Fibroblast of skin of right biceps (primary cell): ENCODE results near the gene RFXANK.
"Not testable (repeated sequence)": the region's sequence is repeated elsewhere in the genome, so short reads cannot be mapped to it uniquely, and the experiment has no call there.

Experiments
- DNase-seq: peaks from one replicate; pipeline ENCODE4 v3.0.0-alpha.2; 2013

Gene RFXANK

DNA sequence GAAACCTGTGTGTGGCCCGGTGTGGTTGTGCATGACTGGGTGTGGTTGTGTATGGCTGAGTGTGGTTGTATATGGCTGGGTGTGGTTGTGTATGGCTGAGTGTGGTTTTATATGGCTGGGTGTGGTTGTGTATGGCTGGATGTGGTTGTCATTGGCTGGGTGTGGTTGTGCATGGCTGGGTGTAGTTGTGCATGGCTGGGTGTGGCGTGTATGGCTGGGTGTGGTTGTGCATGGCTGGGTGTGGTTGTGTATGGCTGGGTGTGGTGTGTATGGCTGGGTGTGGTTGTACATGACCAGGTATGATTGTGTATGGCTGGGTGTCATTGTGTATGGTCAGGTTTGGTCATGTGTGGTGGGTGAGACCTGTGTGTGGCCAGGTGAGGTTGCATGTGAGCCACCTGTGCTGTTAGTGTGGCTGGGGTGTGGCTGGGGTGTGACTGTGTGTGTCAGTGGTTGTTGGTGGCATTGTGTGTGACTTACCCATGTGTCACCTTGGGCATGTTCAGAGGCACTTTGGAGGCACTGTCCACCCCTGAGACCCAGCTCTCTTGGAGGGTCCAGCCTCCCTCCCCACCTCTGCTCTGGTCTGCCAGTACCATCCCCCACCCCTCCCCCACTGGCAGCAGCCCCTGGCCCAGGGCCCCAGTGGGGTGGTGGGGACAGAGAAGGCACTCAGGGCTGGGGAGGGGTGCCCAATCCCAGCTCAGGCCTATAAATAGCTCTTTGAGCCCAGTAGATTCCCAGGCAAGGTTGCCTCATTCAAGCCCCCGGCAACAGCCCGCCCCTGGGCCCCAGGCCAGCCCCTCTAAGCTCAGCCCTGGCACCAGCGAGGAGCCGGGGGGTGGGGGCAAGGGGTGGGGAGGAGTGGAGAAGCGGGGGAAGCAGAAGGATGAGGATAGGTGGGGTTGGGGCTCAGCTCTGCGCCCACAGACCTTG is 15.8 kb downstream of the RFXANK start:
- DNase-seq = no peak

DNA sequence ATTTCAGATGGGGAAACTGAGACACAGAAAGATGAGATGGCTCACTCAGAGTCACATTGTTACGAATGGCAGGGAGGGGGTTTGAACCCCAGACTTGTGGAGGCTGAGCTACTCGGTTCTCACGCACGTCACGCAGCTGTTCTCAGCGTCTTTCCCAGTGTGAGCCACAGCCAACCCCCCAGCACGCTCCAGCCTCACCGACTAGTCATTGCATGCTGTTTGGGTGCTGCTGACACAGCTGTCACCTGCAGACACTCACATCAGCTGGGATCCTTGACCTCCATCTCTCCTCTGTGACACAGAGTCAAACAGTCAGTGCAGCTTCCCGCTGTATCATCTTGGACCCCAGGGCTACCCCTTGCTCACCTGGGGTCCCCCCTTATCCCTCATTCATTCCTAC is 17.3 kb downstream of the RFXANK start:
- no peak for DNase-seq

DNA sequence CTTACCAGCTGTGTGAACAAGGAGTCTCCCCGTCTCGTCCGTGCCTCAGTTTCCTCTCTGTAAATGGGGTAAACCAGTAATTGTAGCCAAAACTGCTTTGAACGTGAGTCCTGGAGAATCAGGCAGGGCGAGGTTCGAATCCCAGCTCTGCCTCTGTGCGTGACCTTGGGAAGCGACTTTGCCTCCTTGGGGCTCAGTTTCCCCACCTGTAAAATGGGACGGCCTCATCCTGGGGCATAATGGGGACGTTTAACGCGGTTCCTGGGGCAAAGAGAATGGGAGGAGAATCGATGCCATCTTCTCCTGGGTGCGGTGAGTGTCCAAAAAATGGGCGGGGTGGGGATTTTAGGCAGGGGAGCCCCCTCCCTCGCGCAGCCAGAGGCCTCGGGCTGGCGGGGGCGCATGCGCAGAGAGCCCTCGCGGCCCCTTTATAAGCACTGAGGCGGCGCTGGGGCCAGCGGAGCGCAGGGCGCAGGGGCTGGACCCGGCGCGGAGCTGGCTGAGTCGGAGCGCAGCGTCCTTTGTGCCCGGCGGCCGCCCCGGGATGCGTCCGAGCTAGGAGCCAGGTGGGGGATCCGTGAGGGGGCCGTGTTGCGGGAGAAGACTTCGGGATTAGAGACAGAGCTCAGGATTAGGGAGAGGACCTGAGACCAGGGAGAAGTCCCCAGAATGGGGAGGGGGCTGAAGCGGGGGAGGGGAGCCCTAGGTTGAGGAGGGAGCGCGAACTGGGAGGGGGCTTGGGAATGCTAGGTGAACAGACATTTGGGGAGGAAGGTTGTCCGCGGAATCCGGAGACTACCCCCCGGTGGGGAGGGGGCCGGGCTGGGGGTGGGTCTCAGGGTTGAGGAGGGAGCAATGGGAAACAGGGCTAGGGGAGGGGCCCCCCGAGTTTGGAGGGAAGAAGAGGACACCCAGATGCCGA is 19.7 kb downstream of the RFXANK start, which contains the start of gene NCAN:
NCAN (plus strand) TSS at position 460 of the 922 bp plus-strand sequence. CDS start 4,996 bp downstream, outside the sequence.
- no peak for DNase-seq

DNA sequence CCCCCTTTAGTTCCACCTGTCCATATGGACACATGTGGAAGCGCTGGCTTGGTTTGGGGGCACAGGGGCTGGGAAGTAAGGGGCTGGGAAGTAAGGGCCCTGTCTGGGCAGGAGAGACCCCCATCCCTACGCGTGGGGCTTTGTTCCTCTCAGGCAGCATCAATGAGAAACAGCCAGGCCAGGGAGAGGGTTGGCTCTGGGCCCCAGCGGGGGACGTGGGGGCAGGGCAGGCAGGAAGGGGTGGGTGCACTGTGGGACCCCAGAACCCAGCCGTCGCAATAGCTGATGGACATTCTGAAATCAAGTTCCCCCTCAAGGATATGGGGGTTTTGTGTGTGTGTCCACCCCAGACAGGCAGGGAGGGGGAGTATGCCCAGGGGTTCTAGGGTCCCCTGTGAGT is 20.9 kb downstream of the RFXANK start:
- no peak for DNase-seq

DNA sequence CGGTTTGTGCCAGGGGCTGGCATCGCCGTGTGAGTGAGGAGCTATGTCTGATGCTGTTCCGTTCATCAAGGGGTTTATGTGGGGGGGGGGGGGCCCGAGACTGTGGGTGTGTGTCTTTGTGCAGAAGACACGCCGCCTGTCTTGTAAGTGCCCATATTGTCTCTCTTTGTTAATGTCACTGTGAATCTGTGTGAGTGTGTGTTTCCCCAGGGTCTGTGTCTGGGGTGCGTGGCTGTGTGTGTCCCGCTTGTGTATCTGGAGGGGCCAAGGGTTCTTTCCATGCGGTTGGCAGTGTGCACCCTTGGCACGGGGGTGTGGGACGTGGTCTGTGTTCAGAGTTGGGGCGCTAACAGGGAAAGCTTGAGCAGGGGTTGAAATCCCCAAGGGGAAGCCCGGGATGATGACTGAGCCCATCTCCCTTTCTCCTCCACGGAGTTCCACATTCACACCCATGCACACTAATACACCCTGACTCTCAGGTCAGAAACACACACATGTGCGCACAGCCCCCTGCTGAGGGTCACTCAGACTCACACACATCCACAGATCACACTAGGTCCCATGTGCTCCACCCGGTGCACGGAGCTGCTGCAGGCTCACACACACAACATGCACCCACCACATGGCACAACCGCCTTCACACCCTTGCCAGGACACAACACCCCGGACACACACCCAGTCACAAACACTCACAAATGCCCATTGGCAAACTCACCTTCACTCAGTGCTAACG is 21.5 kb downstream of the RFXANK start:
- no peak for DNase-seq

DNA sequence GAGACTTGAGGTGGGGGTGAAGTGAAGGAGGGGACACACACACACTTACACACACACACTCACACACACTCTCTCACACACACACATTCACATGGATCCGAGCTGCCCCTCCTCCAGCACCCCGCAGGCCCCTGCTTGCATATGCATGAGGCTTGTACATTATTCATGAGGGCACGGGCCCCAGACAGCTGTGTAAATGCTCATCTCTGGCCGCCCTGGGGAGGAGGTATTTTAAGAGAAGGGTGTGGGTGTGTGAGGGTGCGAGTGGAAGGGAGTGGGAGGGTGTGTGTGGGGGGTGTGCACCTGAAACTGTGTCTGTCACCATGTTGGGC is 22.1 kb downstream of the RFXANK start:
- DNase-seq = no peak

DNA sequence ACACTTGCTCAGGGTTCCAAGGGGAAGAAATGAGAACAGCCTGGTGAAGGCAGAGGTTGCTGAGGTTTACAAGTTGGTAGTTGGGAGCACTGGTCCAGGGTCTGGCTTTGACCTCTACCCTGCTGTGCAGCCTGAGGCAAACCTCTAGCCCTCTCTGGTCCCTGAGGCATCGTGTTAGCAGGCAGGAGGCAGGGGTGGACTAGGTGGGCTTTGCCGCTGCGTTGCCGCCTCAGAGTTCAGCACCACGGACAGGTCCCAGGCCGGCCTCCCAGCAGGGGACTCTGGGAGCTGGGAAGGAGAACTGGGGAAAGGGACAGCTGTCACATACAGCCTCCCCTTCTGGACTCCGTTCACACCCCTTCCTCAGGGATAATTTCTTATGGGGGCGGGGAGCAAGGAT is 22.8 kb downstream of the RFXANK start:
- peak; percentile 44 for DNase-seq

DNA sequence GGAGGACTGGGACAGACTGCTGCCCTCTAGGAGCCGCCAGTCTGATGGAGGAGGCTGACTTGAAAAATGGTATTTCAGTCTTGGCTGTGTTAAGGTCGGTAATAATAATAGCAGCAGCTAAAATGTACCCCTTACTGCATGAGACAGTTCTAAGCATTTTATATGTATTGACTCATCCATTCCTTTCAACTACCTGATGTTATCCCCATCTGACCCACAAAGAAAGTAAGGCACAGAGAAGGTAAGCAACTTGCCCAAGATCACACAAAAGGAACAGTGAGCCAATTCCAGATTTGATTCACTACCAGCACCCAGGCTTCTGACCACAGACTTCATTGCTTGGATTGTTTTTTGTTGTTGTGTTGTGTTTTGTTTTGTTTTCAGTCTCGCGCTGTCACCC is 23.7 kb downstream of the RFXANK start:
- no peak for DNase-seq

DNA sequence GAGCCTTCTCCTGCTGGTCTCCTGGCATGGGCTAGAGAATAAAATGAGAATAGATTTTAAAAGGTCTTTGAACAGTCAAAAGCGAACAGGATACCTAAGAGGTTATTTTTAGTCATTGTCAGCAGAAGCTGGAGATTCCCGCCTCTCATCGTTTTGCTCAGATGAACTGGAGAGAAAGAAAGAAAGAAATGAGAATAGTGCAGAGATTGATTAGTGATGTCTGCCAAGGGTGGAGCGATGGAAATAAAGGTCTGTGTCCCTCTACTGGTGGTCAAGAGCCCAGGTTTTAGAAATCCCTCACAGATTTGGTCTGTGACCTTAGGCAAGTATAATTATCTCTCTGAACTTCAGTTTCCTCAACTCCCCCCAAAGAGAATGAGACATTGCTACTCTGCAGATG is 25.0 kb downstream of the RFXANK start:
- DNase-seq = peak; percentile 22

DNA sequence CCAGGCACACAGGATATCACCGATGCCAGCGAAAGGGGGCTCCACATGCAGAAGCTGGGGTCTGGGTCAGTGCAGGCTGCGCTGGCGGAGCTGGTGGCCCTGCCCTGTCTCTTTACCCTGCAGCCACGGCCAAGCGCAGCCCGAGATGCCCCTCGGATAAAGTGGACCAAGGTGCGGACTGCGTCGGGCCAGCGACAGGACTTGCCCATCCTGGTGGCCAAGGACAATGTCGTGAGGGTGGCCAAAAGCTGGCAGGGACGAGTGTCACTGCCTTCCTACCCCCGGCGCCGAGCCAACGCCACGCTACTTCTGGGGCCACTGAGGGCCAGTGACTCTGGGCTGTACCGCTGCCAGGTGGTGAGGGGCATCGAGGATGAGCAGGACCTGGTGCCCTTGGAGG is 26.9 kb downstream of the RFXANK start:
- no peak for DNase-seq

DNA sequence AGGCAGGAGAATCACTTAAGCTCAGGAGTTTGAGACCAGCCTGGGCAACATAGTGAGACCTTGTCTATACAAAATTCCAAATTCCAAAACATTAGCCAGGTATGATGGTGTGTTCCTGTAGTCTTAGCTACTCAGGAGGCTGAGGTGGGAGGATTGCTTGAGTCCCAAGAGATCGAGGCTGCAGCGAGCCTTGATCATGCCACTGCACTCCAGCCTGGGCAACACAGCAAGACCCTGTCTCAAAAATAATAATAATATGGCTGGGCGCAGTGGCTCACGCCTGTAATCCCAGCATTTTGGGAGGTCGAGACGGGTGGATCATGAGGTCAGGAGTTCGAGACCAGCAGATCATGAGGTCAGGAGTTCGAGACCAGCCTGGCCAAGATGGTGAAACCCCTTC is 28.9 kb downstream of the RFXANK start:
- not testable (repeated sequence) for DNase-seq

DNA sequence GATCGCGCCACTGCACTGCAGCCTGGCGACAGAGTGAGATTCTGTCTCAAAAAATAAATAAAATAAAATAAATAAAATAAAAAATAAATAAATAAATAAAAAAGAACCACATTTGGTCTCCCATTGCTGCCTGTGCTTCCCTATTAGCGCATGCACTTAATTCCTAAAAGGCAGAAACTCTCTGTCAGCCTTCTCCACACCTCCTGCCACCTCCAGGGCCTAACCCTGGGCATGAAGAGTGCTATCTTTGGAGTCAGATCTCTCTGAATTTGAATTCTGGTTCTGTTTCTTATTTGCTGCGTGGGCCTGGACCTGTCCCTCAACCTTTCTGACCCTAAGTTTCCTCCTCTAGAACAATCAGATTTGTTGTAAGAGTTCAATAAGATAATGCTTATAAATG is 31.0 kb downstream of the RFXANK start:
- no peak for DNase-seq

DNA sequence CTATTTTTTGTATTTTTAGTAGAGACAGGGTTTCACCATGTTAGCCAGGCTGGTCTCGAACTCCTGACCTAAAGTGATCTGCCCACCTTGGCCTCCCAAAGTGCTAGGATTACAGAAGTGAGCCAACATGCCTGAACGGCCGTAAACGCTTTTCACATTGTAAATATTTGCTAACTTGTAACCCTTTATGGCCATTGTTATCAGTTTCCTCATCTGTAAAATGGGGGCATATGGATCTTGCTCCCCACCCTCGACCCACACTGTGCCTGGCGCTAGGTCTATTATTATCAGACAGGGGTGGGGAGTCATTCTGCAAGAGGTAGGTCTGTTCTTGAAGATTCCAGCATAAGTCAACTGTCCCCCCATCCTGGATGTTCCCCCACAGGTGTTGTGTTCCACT is 31.6 kb downstream of the RFXANK start:
- no peak for DNase-seq

DNA sequence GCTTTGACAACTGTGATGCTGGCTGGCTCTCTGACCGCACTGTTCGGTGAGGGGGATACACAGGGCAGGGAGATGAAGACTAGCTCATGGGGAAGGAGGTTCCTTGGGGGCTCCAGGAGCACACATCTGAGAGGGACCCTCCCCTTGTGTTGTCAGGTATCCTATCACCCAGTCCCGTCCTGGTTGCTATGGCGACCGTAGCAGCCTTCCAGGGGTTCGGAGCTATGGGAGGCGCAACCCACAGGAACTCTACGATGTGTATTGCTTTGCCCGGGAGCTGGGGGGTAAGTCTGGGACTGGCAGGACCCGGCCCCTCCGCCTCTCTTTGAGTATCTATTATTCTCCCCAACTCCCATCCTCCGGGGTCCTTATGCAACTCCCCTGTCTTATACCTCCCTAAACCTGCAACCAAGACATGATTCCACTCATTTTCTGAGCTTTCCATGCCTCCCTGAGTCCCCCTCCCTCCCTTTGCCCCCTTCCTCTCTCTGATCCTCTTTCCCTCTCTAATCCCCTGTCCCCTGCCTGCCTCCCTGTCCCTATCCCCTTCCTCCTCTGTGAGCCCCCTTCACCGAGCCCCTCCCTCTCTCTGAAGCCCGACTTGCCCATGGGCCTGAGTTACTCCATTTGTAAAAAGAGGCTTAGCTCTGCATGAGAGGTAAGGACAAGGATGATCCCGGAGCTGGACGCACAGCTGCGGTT is 32.2 kb downstream of the RFXANK start:
- no peak for DNase-seq

DNA sequence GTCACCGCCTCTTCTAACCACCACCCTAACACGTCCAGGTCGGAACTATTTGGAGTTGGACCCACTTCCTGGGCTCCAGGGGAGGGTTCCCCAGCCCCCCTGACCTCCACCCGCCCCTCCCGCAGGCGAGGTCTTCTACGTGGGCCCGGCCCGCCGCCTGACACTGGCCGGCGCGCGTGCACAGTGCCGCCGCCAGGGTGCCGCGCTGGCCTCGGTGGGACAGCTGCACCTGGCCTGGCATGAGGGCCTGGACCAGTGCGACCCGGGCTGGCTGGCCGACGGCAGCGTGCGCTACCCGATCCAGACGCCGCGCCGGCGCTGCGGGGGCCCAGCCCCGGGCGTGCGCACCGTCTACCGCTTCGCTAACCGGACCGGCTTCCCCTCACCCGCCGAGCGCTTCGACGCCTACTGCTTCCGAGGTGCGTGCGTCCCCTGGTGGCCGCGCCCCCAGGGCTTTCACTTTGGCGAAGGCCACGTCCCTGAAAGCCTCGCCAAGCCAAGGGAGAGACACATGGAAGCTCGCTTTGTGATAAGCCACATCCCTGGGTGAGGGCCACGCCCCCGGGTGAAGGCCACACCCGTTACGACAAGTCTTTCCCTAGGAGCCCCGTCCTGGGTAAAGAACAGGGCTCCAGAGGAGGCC is 32.9 kb downstream of the RFXANK start:
- peak; percentile 63 for DNase-seq

DNA sequence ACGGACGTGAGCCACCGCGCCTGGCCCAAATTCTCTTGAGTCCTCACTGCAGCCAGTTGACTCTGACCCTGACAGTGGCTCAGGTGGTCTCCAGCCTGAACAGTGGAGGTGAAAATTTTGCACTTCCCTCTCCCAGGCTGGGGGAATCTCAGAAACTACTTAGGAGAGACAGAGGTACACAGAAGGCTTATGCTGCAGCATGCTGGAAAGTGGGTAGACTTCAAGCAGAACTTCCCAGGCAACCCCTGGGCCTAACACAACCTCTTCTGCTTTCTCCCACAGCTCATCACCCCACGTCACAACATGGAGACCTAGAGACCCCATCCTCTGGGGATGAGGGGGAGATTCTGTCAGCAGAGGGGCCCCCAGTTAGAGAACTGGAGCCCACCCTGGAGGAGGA is 34.1 kb downstream of the RFXANK start:
- DNase-seq = no peak

DNA sequence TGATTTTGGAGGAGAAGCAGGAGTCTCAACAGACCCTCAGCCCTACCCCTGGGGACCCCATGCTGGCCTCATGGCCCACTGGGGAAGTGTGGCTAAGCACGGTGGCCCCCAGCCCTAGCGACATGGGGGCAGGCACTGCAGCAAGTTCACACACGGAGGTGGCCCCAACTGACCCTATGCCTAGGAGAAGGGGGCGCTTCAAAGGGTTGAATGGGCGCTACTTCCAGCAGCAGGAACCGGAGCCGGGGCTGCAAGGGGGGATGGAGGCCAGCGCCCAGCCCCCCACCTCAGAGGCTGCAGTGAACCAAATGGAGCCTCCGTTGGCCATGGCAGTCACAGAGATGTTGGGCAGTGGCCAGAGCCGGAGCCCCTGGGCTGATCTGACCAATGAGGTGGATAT is 34.6 kb downstream of the RFXANK start:
- no peak for DNase-seq

DNA sequence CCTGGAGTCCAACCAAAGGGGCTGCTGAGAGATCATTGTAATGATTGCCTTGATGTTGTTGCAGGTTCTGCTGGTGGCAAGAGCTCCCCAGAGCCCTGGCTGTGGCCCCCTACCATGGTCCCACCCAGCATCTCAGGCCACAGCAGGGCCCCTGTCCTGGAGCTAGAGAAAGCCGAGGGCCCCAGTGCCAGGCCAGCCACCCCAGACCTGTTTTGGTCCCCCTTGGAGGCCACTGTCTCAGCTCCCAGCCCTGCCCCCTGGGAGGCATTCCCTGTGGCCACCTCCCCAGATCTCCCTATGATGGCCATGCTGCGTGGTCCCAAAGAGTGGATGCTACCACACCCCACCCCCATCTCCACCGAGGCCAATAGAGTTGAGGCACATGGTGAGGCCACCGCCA is 35.2 kb downstream of the RFXANK start:
- DNase-seq = no peak

DNA sequence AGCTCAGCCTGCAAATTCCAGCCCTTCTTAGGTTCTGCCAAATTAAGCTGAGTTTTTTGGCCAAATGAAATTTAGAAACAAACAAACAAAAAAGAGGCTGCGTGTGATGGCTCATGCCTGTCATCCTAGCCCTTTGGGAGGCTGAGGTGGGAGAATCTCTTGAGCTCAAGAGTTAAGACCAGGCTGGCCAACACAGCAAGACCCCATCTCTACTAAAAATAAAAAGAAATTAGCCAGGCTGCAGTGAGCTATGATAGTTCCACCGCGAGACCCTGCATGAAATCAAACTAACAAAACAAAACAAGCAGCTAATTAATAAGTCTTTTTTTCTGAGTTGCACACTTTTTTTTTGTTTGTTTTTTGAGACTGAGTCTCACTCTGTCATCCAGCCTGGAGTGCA is 37.6 kb downstream of the RFXANK start:
- DNase-seq = no peak

DNA sequence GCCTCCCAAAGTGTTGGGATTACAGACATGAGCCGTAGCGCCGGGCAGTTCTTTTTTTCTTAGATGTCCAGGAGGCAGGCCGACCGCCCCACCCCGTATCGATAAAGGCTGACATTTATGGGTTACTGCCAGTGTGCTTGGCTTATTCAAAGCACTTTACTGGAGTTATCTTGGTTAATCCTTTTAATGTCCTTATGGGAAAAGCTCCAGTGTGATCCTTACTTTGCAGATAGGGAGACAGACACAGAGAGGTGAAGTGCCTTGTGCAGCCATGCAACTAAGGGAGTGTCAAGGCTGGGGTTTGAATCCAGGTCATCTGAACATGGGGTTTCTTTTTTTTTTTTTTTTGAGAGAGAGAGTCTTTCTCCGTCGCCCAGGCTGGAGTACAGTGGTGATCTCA is 38.9 kb downstream of the RFXANK start:
- DNase-seq = no peak

DNA sequence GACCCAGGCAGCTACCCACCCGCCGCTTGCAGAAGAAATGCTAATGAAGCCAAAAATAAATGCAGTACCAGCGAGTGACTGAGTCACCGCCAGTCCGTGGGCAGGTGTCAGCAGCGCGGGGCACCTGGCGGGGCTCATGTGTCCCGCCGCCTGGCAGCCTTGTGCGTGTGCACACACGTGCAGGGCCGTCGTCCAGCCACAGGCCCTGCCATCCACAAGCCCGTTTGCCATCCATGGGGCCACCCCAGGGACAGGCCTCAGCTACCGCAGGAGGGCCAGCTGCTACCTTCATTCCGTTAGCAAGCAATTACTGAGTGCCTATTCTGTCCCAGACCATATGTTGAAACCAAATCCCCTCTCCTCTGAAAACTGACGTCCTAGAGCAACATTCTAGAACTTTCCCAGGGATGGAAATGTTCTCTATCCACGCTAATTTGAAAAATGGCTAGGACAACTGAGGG is 40.2 kb downstream of the RFXANK start:
- no peak for DNase-seq
